Astrocyte of the spinal cord (primary cell): ENCODE data around the gene SLC2A1.
"Not testable (repeated sequence)": the region's sequence is repeated elsewhere in the genome, so short reads cannot be mapped to it uniquely, and the experiment has no call there.

Experiments used
- DNase-seq: peaks from one replicate; pipeline ENCODE4 v3.0.0; 2011; ENCODE audit warnings: low read depth, low spot score
- H3K4me3 ChIP-seq: 2 replicates; pipeline ENCODE4 v1.5.1; 2011; ENCODE audit warnings: low read depth, mild to moderate bottlenecking, low read length, moderate library complexity
- in situ Hi-C: cut with HindIII; loops from 2 replicates; pipeline ENCODE4 v1.10.0; 2017; ENCODE audit warnings: low sequenced_read_pairs
- TF ChIP-seq, protein P1 (sequence below): IDR thresholded peaks from 2 replicates; pipeline ENCODE4 v1.5.1; 2012; ENCODE audit warnings: low read depth, mild to moderate bottlenecking, low read length, inconsistent platforms

SLC2A1 gene

DNA sequence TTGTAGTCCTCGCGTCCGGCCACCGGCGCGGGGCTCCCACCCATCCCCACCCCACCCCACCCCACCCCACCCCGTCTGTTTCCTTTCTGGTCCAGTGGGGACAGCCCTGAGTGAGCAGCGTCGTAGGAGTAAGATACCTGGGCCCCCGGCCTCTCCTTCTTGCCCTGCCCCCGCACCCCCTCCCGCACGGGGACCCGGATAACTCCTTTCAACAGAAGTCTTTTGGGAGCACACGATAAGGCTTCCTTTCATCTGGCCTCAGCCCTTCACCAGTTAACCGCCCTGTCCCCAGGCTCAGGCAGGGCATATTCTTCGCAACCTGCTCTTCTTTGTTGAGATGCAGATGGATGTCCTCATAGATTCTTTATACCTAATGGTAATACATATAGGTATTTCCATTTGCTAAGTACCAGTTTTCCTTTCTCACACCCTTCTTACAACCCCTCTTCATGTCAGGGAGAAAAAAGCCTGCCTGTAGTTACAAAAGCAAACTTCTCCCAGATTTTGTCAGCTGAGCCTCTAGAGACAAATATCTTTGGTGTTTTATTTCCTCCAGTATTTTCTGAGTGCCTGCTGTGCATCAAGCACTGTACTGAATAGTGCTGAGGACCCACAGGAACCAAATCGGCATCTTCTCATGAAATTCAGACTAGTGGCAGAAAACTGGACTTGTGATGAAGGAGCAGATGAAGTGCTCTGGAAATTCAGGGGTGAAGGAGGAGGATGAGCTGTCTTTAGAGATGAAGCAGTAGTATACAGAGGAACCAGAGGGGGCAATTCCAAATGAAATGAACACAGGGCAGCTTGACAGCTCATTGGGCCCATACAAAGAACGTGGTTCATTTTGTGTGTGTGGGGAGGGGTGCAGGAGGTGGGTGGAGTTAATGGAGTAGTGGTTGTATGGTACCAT lies 33.6 kb downstream of the SLC2A1 start:
- TF ChIP-seq, protein P1, sequence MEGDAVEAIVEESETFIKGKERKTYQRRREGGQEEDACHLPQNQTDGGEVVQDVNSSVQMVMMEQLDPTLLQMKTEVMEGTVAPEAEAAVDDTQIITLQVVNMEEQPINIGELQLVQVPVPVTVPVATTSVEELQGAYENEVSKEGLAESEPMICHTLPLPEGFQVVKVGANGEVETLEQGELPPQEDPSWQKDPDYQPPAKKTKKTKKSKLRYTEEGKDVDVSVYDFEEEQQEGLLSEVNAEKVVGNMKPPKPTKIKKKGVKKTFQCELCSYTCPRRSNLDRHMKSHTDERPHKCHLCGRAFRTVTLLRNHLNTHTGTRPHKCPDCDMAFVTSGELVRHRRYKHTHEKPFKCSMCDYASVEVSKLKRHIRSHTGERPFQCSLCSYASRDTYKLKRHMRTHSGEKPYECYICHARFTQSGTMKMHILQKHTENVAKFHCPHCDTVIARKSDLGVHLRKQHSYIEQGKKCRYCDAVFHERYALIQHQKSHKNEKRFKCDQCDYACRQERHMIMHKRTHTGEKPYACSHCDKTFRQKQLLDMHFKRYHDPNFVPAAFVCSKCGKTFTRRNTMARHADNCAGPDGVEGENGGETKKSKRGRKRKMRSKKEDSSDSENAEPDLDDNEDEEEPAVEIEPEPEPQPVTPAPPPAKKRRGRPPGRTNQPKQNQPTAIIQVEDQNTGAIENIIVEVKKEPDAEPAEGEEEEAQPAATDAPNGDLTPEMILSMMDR, result no peak
- in situ Hi-C loops, result loop anchor here (25.0 kb wide), 1 partner anchor 137 kb away; no protein-coding TSS in a partner anchor
- DNase-seq, result no peak
- peak overlapping the region; percentile 64 for H3K4me3 ChIP-seq

DNA sequence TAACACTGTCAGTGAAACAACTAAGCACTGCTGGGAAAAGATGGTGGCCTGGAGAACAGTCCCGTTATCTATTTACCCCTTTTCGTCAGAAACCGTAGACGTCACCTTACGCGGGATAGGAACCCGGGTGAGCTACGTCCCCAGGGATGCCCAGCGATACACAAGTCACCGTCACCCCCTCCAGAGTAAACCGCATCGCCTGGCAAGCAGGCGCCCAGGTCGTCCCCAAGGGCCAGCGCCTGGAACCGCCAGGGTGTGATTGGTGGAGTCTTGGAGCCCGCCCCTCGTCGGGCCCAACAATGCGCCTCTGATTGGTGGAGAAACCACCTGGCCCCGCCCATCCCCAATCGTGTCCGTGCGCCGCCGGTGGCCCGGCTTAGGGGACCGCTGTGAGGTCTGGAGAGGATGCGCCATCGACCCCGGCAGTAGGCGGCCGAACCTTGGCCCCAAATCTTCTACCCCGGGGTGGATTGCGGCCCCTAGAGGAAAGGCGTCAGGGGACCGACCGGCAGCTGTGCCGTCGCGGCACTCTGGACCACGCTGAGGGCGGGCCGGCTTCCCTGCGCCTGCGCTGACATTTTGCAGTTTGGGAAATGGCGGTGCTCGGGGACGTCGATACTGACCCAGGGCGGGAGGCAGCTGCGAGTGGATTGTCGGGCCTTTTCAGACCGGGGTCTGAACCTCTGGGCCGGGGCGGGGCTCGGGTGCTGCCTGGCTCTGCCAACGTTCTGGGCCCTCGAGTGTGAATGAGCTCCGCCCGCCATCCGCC lies 34.4 kb downstream of the SLC2A1 start:
- DNase-seq, result peak; percentile 89
- H3K4me3 ChIP-seq, result peak overlapping the region; percentile 64
- in situ Hi-C loops, result loop anchor here (25.0 kb wide), 1 partner anchor 138 kb away; no protein-coding TSS in a partner anchor
- TF ChIP-seq, protein P1, result peak; percentile 9

DNA sequence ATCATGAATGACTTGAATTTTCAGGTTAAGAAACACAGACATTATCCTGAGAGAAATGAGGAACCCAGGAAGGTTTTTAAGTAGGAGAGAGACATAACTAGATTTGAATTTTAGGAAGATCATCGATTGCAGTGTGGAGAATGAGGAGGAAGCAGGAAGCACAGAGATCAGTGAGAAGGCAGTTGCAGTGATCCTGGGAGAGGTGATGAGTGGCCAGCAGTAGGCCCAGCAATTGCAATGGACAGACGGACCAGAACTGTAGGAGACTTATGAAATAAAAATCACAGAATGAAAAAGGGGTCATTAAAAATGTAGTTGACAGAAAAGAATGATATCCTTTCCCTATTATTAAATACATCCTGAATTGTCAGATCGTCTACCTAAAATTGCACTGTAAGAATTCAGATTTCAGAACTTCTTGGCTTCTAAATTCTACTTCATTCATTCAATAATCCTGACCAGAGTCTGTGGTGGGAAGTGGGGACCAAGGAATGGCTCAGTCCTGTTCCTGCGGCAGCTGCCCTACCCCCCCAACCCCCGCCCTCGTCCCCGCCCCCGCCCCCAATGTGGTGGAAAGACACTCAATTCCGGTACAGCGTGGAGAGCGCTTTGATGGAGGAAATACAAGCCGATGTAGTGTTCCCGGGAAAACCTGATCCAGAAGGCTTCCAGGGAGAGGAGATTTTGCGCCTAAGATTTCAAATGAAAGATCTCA lies 35.1 kb downstream of the SLC2A1 start:
- H3K4me3 ChIP-seq, result peak overlapping the region; percentile 64
- TF ChIP-seq, protein P1, result no peak
- in situ Hi-C loops, result loop anchor here (25.0 kb wide), 1 partner anchor 139 kb away; no protein-coding TSS in a partner anchor
- no peak for DNase-seq

DNA sequence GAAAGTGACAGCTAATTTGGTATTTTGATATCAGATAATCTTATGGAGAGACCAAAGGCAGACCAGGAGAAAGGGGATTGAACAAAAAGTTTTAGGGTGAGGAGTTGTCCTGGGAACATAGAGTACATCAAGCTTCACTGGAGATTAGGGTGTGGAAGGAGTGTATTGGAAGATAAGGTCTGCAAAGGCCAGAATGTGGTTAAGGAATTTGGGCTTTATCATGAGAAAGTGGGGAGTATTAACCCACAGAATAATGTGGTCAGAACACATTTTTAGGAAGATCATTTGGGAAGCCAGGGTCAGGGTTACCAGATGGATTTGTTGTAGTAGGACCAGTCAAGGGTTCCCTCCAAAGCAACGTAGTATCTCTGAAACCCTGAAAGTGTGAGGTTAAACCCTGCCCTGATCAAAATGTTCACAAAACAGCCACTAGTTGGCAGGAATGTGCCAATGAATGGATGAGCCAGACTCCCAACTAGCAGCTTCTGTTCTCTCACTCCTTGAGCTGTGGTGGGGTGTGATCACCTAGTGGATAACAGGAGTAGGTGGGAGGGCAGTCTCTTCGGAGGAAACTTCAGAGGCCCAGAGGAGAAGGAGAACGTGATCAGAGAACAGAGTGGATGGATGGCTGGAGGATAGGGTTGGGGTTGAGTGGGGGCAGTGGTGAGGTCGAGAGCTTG lies 35.8 kb downstream of the SLC2A1 start:
- DNase-seq, result peak; percentile 73
- in situ Hi-C loops, result loop anchor here (25.0 kb wide), 1 partner anchor 139 kb away; no protein-coding TSS in a partner anchor
- TF ChIP-seq, protein P1, result peak; percentile 77
- H3K4me3 ChIP-seq, result no peak overlapping the region

DNA sequence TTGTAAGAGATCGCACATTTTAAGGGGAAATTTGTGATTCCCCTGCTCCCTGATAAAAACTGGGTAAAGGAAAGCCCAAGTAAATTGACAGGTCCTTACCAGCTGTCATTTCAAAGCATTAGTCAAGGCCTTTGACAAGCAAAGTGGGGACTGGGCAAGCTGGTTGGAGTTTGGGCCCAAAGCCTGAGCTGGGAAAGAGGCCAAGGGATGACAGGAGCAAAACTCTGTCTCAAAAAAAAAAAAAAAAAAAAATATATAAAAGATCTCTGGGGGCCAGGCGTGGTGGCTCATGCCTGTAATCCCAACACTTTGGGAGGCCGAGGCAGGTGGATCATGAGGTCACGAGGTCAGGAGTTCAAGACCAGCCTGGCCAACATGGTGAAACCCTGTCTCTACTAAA lies 36.9 kb downstream of the SLC2A1 start:
- in situ Hi-C loops, result loop anchor here (25.0 kb wide), 1 partner anchor 141 kb away; no protein-coding TSS in a partner anchor
- TF ChIP-seq, protein P1, result no peak
- DNase-seq, result no peak
- H3K4me3 ChIP-seq, result no peak overlapping the region

DNA sequence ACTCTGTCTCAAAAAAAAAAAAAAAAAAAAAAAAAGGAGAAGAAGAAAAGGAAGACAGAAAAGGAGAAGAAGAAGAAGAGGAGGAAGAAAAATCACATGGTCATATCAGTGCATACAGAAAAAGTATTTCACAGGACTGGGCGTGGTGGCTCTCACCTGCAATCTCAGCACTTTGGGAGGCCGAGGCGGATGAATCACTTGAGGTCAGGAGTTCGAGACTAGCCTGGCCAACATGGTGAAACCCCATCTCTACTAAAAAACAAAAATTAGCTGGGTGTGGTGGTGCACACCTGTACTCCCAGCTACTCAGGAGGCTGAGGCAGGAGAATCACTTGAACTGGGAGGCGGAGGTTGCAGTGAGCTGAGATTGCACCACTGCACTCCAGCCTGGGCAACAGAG lies 39.0 kb downstream of the SLC2A1 start:
- H3K4me3 ChIP-seq, DNase-seq: not testable (repeated sequence)
- in situ Hi-C loops, result loop anchor here (25.0 kb wide), 1 partner anchor 143 kb away; no protein-coding TSS in a partner anchor
